ENCODE data around the gene TNFSF15. TPM values are rescaled to one million over a fixed set of nuclear protein-coding genes. Genes with fewer than 3 reads are reported as not detected.

Gene TNFSF15
- total RNA-seq, 1 experiment from 2014 or later, result not detected

DNA sequence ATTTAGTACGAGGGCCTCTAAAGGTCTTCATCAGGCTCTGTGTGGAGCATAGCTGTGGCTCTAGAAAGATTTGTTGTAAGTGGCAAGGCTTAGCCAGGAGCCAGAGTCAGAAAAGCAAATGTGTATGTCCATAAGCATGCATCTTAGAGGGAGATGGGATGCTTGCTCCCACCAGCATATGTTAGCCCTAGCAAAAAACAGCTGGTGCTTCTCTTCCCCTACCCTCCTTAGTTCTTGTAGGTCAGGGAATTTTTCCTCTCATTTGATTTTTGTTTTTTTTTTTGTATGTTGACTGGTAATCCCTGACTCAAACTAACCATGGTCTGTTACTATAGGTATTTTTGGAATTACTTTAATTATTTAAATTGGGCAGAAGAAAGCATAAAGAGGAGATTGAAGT lies 7.7 kb downstream of the TNFSF15 start:
- H3K9ac ChIP-seq (ENCODE audit: extremely low read depth, insufficient read length, low read length), result no peak overlapping the region
- H2BK12ac ChIP-seq (ENCODE audit: insufficient read length, low read depth, low read length), result no peak overlapping the region
- H3K27me3 ChIP-seq (ENCODE audit: insufficient read depth, low read length), result no peaks in the 10 kb centered on the region
- H3K56ac ChIP-seq (ENCODE audit: insufficient read length, low read depth, low read length), result no peak overlapping the region
- no peak overlapping the region for H3K4ac ChIP-seq (ENCODE audit: low read depth, low read length)
- no CpG with 5 or more reads among the region's 1 CpG for WGBS (ENCODE audit: extremely low coverage, insufficient read length, low lambda C conversion rate)
- peaks cover 6 to 8% of the 10 kb centered on the region in 2 experiments for H3K4me1 Mint-ChIP-seq
- no peak overlapping the region for H2BK20ac ChIP-seq (ENCODE audit: low read depth, low read length, poor library complexity, severe bottlenecking)
- no peak overlapping the region for H3K4me3 Mint-ChIP-seq
- H3K27ac Mint-ChIP-seq, result no peak overlapping the region
- no peaks in the 10 kb centered on the region for H4K20me1 ChIP-seq (ENCODE audit: control insufficient read depth, insufficient read depth, insufficient read length)
- H3K9me3 ChIP-seq (ENCODE audit: control insufficient read depth, low read depth, low read length), result no peaks in the 10 kb centered on the region
- H4K91ac ChIP-seq (ENCODE audit: insufficient read length, low read depth, low read length), result no peak overlapping the region
- no peak overlapping the region for H3K14ac ChIP-seq (ENCODE audit: insufficient read depth, low read length)
- no peak overlapping the region for H2BK15ac ChIP-seq (ENCODE audit: low read depth, low read length)
- no peak overlapping the region for H4K8ac ChIP-seq (replicated peaks; ENCODE audit: insufficient read length, low read depth, low read length)
- no peak overlapping the region for H2AFZ ChIP-seq (ENCODE audit: low read length)
- no peaks in the 10 kb centered on the region for H3K79me1 ChIP-seq (ENCODE audit: insufficient read depth, low read depth, low read length, poor library complexity, severe bottlenecking)
- no peak overlapping the region for H2BK120ac ChIP-seq (ENCODE audit: low read depth, low read length, poor library complexity, severe bottlenecking)
- no peak overlapping the region for H2BK5ac ChIP-seq (ENCODE audit: insufficient read length, low read length)
- TF ChIP-seq, protein P1, sequence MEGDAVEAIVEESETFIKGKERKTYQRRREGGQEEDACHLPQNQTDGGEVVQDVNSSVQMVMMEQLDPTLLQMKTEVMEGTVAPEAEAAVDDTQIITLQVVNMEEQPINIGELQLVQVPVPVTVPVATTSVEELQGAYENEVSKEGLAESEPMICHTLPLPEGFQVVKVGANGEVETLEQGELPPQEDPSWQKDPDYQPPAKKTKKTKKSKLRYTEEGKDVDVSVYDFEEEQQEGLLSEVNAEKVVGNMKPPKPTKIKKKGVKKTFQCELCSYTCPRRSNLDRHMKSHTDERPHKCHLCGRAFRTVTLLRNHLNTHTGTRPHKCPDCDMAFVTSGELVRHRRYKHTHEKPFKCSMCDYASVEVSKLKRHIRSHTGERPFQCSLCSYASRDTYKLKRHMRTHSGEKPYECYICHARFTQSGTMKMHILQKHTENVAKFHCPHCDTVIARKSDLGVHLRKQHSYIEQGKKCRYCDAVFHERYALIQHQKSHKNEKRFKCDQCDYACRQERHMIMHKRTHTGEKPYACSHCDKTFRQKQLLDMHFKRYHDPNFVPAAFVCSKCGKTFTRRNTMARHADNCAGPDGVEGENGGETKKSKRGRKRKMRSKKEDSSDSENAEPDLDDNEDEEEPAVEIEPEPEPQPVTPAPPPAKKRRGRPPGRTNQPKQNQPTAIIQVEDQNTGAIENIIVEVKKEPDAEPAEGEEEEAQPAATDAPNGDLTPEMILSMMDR (conservative IDR thresholded peaks at IDR 0.05), result no peak
- H3K27ac ChIP-seq (ENCODE audit: insufficient read length, low read depth, low read length), result no peak overlapping the region
- H4K5ac ChIP-seq (ENCODE audit: insufficient read length, low read depth, low read length), result no peak overlapping the region
- H3T11ph ChIP-seq (ENCODE audit: low read length), result no peak overlapping the region
- peaks cover 36% of the 10 kb centered on the region for H3K27me3 Mint-ChIP-seq (ENCODE audit: low read depth)
- no peaks in the 10 kb centered on the region for H3K9me3 Mint-ChIP-seq
- H3K23ac ChIP-seq (ENCODE audit: insufficient read length, low read depth, low read length), result no peak overlapping the region
- no peaks in the 10 kb centered on the region for H3K79me2 ChIP-seq (ENCODE audit: insufficient read depth, low read length)
- DNase-seq, result no peak
- H3K4me2 ChIP-seq (ENCODE audit: insufficient read depth, insufficient read length, low read length), result no peak overlapping the region
- peaks cover 3% of the 10 kb centered on the region; the same call in 1 of the 2 replicates for H3K4me1 ChIP-seq (ENCODE audit: insufficient read depth, low read length)
- H3K36me3 Mint-ChIP-seq (ENCODE audit: insufficient read depth in 1 of 3, low read depth in 3 of 3), result no peaks in the 10 kb centered on the region
- H3K23me2 ChIP-seq (ENCODE audit: insufficient read length, low read depth, low read length, poor library complexity, severe bottlenecking), result no peaks in the 10 kb centered on the region
- no peak overlapping the region for H3K18ac ChIP-seq (ENCODE audit: insufficient read length, low read depth, low read length)
- no peak overlapping the region for H2AK5ac ChIP-seq (ENCODE audit: insufficient read length, low read length)
